Ascending aorta (tissue), 2 donors: ENCODE measurements around the gene PARVB. TPM values are rescaled to one million over a fixed set of nuclear protein-coding genes. Genes with fewer than 3 reads are reported as not detected.

Experiments
- DNase-seq, 2 donors: peaks; one replicate each; pipeline ENCODE4 v3.0.0-alpha.2; 2019; ENCODE audit warnings: low spot score in 2 of 2
- H3K27ac ChIP-seq, 2 donors: fragments of 200-600 bp; sonication (generic); one replicate each; pipeline ENCODE4 v1.5.1; 2016 to 2017; ENCODE audit warnings: mild to moderate bottlenecking in 1 of 2
- H3K27me3 ChIP-seq: fragments of 200-600 bp; sonication (generic); one replicate; pipeline ENCODE4 v1.5.1; 2017
- H3K36me3 ChIP-seq, 2 donors: fragments of 200-600 bp; sonication (generic); one replicate each; pipeline ENCODE4 v1.5.1; 2016
- H3K4me1 ChIP-seq, 2 donors: fragments of 200-600 bp; sonication (generic); one replicate each; pipeline ENCODE4 v1.5.1; 2016 to 2017; ENCODE audit warnings: mild to moderate bottlenecking in 1 of 2
- H3K4me3 ChIP-seq, 2 donors: fragments of 200-600 bp; sonication (generic); one replicate each; pipeline ENCODE4 v1.5.1; 2016 to 2017; ENCODE audit warnings: mild to moderate bottlenecking in 1 of 2
- H3K9me3 ChIP-seq, 2 donors: fragments of 200-600 bp; sonication (generic); one replicate each; pipeline ENCODE4 v1.5.1; 2016
- intact Hi-C: fragments of 100-400 bp; cut with DNase I; formaldehyde crosslinking; loops from one replicate; pipeline ENCODE4 v1.15.1; 2023
- total RNA-seq: library from RNA; depleted of rRNA; stranded (reverse); fragments of >200 nt; gene quantifications from one replicate; pipeline ENCODE4 v1.1.0, GENCODE V29; 2016
- TF ChIP-seq, protein P1 (sequence below), 3 experiments: fragments of 200-600 bp in 2 of 3; fragments of 450-650 bp in 1 of 3; sonication (generic) in 2 of 3; IDR thresholded peaks; one replicate each; pipeline ENCODE4 v1.5.1; 2016 to 2019; ENCODE audit warnings: antibody characterized with exemption in 3 of 3, mild to moderate bottlenecking in 1 of 3, moderate library complexity in 1 of 3

Gene PARVB
- total RNA-seq, 1 donor from 2014 or later = 33.8 TPM

- Histone ChIP-seq H3K9me3 (no peaks in the 10 kb centered on the region), H3K36me3 (no peaks in the 10 kb centered on the region), H3K4me1 (no peaks in the 10 kb centered on the region), H3K4me3 (no peak overlapping the region), H3K27me3 (no peaks in the 10 kb centered on the region), H3K27ac (no peak overlapping the region)
- intact Hi-C loops = no loop called here
- no peak for DNase-seq
- TF ChIP-seq, protein P1, sequence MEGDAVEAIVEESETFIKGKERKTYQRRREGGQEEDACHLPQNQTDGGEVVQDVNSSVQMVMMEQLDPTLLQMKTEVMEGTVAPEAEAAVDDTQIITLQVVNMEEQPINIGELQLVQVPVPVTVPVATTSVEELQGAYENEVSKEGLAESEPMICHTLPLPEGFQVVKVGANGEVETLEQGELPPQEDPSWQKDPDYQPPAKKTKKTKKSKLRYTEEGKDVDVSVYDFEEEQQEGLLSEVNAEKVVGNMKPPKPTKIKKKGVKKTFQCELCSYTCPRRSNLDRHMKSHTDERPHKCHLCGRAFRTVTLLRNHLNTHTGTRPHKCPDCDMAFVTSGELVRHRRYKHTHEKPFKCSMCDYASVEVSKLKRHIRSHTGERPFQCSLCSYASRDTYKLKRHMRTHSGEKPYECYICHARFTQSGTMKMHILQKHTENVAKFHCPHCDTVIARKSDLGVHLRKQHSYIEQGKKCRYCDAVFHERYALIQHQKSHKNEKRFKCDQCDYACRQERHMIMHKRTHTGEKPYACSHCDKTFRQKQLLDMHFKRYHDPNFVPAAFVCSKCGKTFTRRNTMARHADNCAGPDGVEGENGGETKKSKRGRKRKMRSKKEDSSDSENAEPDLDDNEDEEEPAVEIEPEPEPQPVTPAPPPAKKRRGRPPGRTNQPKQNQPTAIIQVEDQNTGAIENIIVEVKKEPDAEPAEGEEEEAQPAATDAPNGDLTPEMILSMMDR (IDR thresholded peaks at IDR 0.05) = no peak
These were observed 195.2 kb downstream of the PARVB start for GRCh38 chr22:44219101-44219870.

- H3K4me1 ChIP-seq = no peaks in the 10 kb centered on the region
- no peak overlapping the region for H3K4me3 ChIP-seq
- H3K36me3 ChIP-seq = no peaks in the 10 kb centered on the region
- intact Hi-C loops = no loop called here
- no peaks in the 10 kb centered on the region for H3K27me3 ChIP-seq
- no peak overlapping the region for H3K27ac ChIP-seq
- TF ChIP-seq, protein P1 (IDR thresholded peaks at IDR 0.05) = no peak
- no peak for DNase-seq
- H3K9me3 ChIP-seq = no peaks in the 10 kb centered on the region
These were observed 196.9 kb downstream of the PARVB start for GRCh38 chr22:44220727-44221680.

- H3K9me3 ChIP-seq = no peaks in the 10 kb centered on the region
- no peaks in the 10 kb centered on the region for H3K27me3 ChIP-seq
- TF ChIP-seq, protein P1 (IDR thresholded peaks at IDR 0.05) = no peak
- intact Hi-C loops = no loop called here
- no peak overlapping the region for H3K27ac ChIP-seq
- H3K4me3 ChIP-seq = no peak overlapping the region
- H3K4me1 ChIP-seq = no peaks in the 10 kb centered on the region
- H3K36me3 ChIP-seq = no peaks in the 10 kb centered on the region
- no peak for DNase-seq
These were observed 197.8 kb downstream of the PARVB start for GRCh38 chr22:44221710-44222475.

Other genes starting within 250 kb of the PARVB start
- gene EFCAB6, start 212.0 kb upstream of the PARVB start, total RNA-seq = 8.6 TPM
- not detected for gene SULT4A1, start 161.8 kb upstream of the PARVB start, total RNA-seq
- not detected for gene PNPLA5, start 132.3 kb upstream of the PARVB start, total RNA-seq
- not detected for gene PNPLA3, start 100.5 kb upstream of the PARVB start, total RNA-seq
- 23.6 TPM for gene SAMM50, start 68.9 kb upstream of the PARVB start, total RNA-seq
- 19.9 TPM for gene PARVG, start 156.6 kb downstream of the PARVB start, total RNA-seq